HG03575 (cell line): Measurements from ENCODE around the gene ONECUT3.

Experiments
- ATAC-seq: cut with Tn5 transposase; IDR thresholded peaks from one replicate; pipeline ENCODE4 v1.9.1; 2021; ENCODE audit not compliant: unreplicated experiment, insufficient number of reproducible peaks, low FRiP score; ENCODE audit errors: extremely low read depth

ONECUT3 gene

DNA sequence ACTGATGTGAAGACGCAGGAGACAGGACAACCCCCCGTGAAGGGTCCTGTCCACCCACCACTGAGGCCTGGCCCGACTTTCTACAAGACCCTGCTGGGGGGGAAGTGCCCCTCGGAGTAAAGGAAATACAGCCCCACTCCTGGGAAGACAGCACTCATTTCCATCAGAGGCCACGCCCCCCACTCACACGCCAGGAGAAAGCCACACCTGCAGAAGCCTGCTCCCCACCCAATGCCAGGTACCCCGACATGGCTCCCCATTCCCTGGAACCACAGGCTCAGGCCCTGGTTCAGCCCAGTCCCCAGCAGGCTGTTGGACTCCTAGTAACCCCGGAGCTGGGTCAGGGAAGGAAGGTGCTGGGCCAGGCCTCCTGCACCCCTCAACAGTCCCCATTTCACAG lies 69.7 kb downstream of the ONECUT3 start:
- ATAC-seq: no peak

DNA sequence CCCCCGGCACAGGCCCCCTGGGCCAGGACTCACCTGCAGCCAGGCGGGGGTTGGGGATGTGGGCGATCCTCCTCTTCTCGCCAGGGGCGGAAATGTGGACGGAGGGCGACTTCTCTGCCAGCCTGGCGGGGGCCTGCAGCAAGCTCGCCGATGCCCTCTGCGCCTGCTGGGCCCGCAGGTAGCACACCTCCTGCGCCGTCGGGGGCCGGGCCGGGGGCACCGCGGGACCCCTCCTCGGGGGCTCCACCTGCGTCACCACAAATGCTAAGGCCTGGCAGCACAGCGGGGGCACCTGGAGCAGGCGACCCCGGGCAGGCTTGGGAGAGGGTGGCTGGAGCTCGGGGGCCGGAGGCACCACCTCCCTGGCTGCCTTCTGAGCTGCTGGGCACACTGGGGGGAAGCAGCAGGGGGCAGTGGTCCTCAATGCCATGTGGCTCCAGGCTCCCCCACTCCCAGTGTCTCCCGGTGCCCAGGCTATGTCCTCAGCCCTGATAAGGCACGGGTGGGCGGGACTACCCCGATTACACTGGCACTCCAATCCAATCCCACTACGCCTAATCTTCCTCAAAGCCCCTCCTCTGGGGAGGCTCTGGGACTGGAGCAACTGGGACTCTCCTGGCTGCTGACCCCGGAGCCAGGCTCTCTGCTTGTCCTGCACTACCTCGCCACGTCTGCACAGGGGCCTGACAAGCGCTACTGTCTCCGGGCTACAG lies 70.4 kb downstream of the ONECUT3 start:
- no peak for ATAC-seq

DNA sequence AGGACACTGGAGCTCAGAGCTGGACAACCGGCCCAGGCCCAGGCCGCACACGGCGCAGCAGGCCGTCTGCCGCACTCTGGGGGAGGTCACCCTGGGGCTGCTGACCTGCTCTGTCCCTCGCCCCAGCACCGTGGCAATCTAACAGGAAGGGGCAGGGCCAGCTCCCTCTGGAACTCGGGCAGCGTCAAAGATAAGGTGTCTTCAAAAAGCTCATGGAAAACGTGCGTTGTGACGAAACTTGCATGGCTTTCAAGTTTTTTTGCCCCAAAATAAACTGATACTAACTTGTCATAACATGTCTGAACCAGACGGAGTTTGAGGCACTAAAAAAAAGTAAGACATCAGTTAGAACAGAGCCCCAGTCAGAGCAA lies 70.9 kb downstream of the ONECUT3 start:
- no peak for ATAC-seq

DNA sequence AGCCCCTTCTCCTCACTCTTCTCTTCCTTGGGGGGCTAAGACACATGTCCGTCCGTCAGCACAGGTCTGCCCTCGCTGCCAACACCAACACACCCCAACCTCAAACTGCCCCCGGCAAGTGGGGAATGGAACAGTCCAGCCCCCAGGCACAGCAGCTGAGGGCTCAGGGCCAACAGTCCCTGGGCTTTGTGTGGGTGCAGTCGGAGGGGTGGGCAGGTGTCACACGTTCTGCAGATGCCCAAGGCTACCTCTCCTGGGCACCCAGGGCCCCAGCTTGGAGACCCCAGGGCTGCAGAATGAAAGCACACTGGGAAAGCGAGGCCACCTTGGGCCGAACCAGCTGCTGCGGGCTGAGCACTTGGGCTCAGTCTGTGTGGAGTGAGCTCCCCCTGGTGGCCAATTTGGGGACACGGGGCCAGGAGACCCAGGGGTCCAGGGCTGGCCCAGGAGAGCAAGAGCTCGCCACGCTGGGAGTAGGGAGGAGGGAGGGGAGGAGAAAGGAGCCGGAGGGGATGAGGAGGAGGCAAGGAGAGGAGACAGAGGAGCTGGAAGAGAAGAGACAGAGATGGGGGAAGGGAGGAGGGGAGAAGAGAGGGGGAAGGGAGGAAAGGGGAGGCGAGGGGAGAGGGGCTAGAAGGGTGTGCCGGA lies 72.7 kb downstream of the ONECUT3 start:
- ATAC-seq: no peak

DNA sequence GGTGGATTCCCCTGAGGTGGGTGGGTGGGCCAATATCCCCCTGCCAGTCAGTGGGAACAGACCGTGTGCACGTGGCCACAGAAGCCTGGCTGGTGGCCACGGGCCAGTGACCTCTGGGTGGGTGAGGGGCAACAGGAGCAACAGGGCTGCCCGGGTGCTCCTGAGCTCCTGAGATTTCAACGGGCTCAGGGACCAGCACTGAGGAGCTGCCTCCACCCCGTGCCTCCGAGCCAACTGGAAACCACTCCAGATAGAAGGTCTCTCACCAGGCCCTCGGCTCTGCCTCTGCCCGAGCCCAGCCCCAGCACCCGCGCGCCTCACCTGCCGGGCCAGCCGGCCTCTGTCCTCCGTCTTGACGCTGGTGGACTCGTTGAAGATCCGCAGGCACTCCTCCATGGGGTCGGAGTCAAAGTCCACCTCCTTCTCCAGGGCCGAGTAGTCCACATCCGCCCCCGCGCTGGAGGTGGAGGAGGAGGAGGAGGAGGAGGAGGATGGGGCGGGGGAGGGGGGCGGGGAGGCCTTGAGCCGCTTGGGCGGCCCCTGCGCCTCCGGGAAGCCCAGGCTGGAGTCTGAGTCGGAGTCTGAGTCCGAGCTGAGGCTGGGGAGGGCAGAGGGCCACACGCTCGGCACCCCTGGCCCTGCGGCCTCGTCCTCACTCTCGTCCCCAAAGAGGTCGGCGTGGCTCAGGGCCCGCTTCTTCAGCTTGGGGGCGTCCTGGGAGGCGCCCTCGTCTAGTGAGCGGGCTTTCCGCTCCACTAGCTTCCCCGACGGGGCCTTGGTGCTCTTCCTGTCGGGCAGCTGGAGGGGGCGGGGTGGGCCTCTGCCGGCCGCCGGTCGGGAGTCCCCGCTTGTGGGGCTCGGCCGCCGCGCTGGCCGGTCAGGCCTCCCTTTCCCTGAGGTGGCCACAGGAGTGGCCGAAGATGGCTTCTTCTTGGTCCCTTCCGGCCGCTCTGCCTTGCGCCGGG lies 73.5 kb downstream of the ONECUT3 start:
- ATAC-seq: no peak

DNA sequence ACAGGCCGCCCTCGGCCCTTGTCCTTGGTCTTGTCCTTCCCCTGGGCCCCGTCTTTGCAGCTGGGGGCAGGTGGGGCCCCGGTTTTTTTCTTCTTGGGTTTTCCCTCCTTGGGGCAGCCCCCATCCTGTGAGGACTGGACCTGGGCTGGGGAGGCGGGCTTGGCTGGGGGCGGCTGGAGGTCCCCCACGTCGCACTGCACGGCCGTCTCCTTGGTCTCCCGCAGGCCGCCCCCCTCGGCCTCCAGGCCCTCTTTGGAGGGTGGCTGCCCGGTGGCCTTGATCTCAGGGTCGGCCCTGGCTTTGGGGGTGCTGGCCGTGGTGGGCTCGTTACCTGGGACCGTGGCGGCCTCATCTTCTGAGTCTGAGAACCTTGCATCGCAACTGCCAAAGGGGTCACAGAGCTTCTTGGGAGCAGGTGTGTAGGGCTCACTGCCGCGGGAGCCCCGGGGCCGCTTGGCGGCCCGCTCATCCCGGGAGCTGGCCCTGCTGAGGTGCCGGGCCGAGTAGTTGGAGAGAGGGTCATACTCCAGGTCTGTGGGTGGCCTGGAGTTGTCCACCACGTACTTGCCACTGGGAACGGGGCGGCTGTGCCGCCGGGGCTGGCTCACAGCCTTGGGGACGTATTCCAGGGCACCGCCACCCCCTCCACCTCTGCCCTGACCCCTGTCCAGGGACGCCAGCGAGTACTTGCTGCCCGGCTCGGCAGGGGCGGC lies 74.4 kb downstream of the ONECUT3 start:
- no peak for ATAC-seq

DNA sequence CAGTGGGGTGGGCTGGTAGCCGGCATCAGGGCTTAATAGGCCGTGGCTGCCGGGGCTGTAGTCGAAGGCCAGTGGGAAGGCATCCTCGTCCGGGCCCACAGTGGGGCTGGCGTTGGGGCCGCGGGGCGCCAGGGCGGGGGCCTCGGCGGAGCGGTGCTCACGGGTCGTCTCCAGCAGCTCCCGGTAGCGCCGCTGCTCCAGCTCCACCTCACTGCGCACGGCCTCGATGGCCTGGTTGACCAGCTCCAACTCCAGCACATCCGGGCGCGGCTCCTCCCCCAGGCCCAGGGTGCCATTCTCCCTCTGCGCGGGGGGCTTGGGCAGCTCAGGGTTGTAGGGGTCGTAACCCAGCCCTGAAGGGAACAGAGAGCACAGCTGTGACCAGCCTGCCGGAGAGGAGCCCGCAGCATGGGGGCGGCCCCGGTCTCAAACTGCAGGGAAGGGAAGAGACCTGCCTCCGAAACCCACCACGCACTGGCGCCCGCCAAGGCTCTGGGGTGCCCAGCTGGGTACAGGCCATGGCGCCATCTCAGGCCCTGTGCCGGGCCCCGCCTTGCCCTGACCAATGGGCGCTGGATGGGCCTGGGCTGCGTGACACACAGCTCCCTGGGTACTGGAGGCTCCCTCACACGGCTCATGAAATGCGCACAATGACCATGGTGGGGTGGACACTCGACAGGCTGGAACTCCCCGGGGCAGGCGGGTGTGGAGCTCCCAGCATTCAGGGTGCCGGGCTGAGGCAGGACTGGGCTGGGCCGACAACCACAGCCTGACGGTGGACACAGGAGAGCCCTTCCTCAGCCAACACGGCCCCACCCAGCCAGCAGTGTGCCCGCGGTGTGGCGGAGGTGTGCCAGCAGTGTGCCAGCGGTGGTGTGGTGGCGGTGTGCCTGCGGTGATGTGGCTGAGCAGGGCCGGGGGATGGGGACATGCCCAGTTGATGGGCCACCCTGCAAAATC lies 75.3 kb downstream of the ONECUT3 start:
- ATAC-seq: no peak

DNA sequence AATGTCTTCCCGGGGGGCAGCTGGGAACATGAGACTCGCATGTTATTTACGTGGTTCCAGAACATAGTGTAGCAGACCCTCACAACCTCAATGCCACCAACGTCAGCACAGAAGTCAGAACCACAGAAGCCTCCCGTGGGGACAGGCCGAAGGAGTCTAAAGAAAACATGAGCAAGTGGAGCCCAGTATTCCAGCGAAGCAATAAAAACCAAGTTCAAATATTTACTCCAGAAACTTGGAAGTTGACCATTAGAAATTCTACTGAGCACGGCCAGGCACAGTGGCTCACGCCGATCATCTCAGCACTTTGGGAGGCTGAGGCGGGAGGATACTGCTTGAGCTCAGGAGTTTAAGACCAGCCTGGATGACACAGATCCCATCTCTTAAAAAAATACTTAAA lies 76.7 kb downstream of the ONECUT3 start:
- ATAC-seq: no peak

DNA sequence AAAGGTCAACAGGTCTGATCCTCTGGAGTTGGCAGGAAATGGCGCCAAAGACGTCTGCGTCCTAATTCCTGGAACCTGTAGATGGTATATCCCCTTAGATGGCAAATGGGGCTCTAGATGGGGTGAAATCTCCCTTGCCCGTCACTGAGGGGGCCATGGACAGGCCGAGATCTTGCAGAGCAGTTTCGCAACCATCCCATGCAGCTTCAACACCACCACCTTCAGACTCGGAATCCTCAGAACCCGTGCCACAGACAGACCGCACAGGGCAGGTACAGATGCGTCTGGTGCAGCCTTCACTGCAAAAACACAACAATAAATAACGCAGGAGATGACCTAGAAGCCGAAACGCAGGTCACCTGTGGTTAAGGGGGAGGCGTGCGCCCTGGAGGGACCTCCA lies 77.3 kb downstream of the ONECUT3 start:
- ATAC-seq: no peak
